T-cell (primary cell): ENCODE results near the gene ADAM10. TPM values are rescaled to one million over a fixed set of nuclear protein-coding genes. Genes with fewer than 3 reads are reported as not detected.
A peak's percentile ranks its signal among the peaks of the same experiment; 100 is the strongest.

Experiments used
- ATAC-seq, 4 experiments: fragments of 200-7000 bp in 3 of 4; fragments of 150-1000 bp in 1 of 4; cut with Tn5 transposase; replicated peaks in 1 of 4; 1 replicate in 3 of 4; 2 replicates in 1 of 4; pipeline ENCODE4 v1.10.0; 2021; ENCODE audit warnings: moderate library complexity in 3 of 4, mild to moderate bottlenecking in 2 of 4, moderate number of reproducible peaks in 1 of 4
- CTCF ChIA-PET, 2 donors: fragments of 300-600 bp; sonication (Branson Sonifier 250); formaldehyde crosslinking; loops; one replicate each; lab custom pipeline; 2022; ENCODE audit warnings: antibody characterized with exemption in 2 of 2; lab: Charles Lee
- POLR2A ChIA-PET, 2 donors: fragments of 300-600 bp; sonication (Branson Sonifier 250); formaldehyde crosslinking; loops; one replicate each; lab custom pipeline; 2022; ENCODE audit warnings: antibody characterized with exemption in 2 of 2; lab: Charles Lee
- DNase-seq, 35 experiments: peaks; one replicate each; pipeline versions ENCODE4 v3.0.0 to v3.0.0-alpha.2; 2013 to 2023
- H3K27ac ChIP-seq: one replicate; pipeline ENCODE4 v1.5.1; 2013; ENCODE audit warnings: low read length
- H3K27me3 ChIP-seq, 2 experiments: replicated peaks in 1 of 2; 1 replicate in 1 of 2; 2 replicates in 1 of 2; pipeline versions ENCODE4 v1.6.1 to v1.7.0; 2013; ENCODE audit warnings: low read length in 1 of 2, mixed read lengths in 1 of 2; ENCODE audit not compliant: control insufficient read depth in 2 of 2, insufficient read depth in 2 of 2; ENCODE audit errors: extremely low read depth in 1 of 2
- H3K36me3 ChIP-seq, 2 donors: 1 replicate in 1 of 2; 2 replicates in 1 of 2; pipeline versions ENCODE4 v1.6.1 to v1.7.0; 2013; ENCODE audit warnings: low read length in 1 of 2; ENCODE audit not compliant: control insufficient read depth in 2 of 2, insufficient read depth in 1 of 2; ENCODE audit errors: extremely low read depth in 1 of 2
- H3K4me1 ChIP-seq, 2 experiments: 1 replicate in 1 of 2; 2 replicates in 1 of 2; pipeline versions ENCODE4 v1.6.1 to v1.7.0; 2013; ENCODE audit warnings: low read length in 2 of 2, mixed read lengths in 1 of 2; ENCODE audit not compliant: insufficient read depth in 2 of 2, control insufficient read depth in 1 of 2; ENCODE audit errors: extremely low read depth in 1 of 2
- H3K4me3 ChIP-seq, 2 donors: 1 replicate in 1 of 2; 2 replicates in 1 of 2; pipeline versions ENCODE4 v1.5.1 to v1.7.0; 2013; ENCODE audit warnings: mild to moderate bottlenecking in 2 of 2, low read length in 1 of 2, moderate library complexity in 1 of 2; ENCODE audit not compliant: control insufficient read depth in 1 of 2; ENCODE audit errors: extremely low read depth in 1 of 2
- H3K9me3 ChIP-seq: 2 replicates; pipeline ENCODE4 v1.7.0; 2013
- H3K27ac Mint-ChIP-seq, 2 donors: one replicate each; pipeline ENCODE4 v1.8.0; 2020 to 2021; ENCODE audit warnings: mild to moderate bottlenecking in 2 of 2, mixed read lengths in 2 of 2
- H3K27me3 Mint-ChIP-seq, 2 donors: one replicate each; pipeline ENCODE4 v1.8.0; 2021 to 2022; ENCODE audit warnings: mixed read lengths in 2 of 2
- H3K36me3 Mint-ChIP-seq: one replicate; pipeline ENCODE4 v1.8.0; 2021; ENCODE audit warnings: mixed read lengths
- H3K4me1 Mint-ChIP-seq, 3 donors: one replicate each; pipeline ENCODE4 v1.8.0; 2020 to 2022; ENCODE audit warnings: mixed read lengths in 3 of 3, mild to moderate bottlenecking in 1 of 3
- H3K4me3 Mint-ChIP-seq, 3 donors: one replicate each; pipeline ENCODE4 v1.8.0; 2020 to 2022; ENCODE audit warnings: mild to moderate bottlenecking in 3 of 3, mixed read lengths in 3 of 3, moderate library complexity in 3 of 3
- H3K9me3 Mint-ChIP-seq, 3 donors: one replicate each; pipeline ENCODE4 v1.8.0; 2020 to 2022; ENCODE audit warnings: mixed read lengths in 3 of 3
- WGBS: methylation state at CpG from one replicate; pipeline ENCODE4 v1.1.5; 2013; ENCODE audit warnings: missing lambda C conversion rate; ENCODE audit not compliant: insufficient coverage; 5-methylcytosine and 5-hydroxymethylcytosine counted together
- total RNA-seq, 35 experiments: library from RNA in 6 of 35; stranded (reverse) in 6 of 35; fragments of 120-200 nt in 1 of 35; gene quantifications; one replicate each; pipeline versions ENCODE4 v1.2.1 to v1.2.4 and lab custom pipeline; 2013 to 2026

ADAM10 gene
- total RNA-seq, 5 donors from 2014 or later (not counting 1 experiment from before 2014, with no cell fraction given), result 99.5 to 146 (median 113) TPM

- Mint-ChIP-seq H3K36me3 (no peaks in the 10 kb centered on the region), H3K9me3 (peaks cover 0 to 4% (median 0%) of the 10 kb centered on the region in 3 donors), H3K4me3 (peak overlapping the region in 1 of 3 donors; percentile 44), H3K27me3 (no peaks in the 10 kb centered on the region), H3K27ac (peak overlapping the region; percentile 21 to 41), H3K4me1 (peaks cover 7 to 12% (median 8%) of the 10 kb centered on the region in 3 donors)
- no peak for DNase-seq
- Histone ChIP-seq H3K36me3 (no peaks in the 10 kb centered on the region), H3K4me1 (peaks cover 0 to 4% of the 10 kb centered on the region in 2 experiments), H3K27me3 (no peaks in the 10 kb centered on the region), H3K9me3 (no peaks in the 10 kb centered on the region), H3K27ac (no peak overlapping the region), H3K4me3 (no peak overlapping the region)
- POLR2A ChIA-PET, result interaction anchor here (0.5 to 0.6 kb wide), 2 partner anchors 153 to 1098 kb away, joined by 4 to 10 read pairs; no protein-coding TSS in a partner anchor
- CTCF ChIA-PET, result no interaction called here
- 95% methylated on average over 9 of the region's 14 CpGs for WGBS
- no peak for ATAC-seq
Observed at GRCh38 chr15:58575045-58575786, 174.3 kb downstream of the ADAM10 start.

- Histone ChIP-seq H3K27ac (no peak overlapping the region), H3K4me1 (peaks cover 0 to 4% of the 10 kb centered on the region in 2 experiments), H3K9me3 (no peaks in the 10 kb centered on the region), H3K4me3 (no peak overlapping the region), H3K27me3 (no peaks in the 10 kb centered on the region), H3K36me3 (no peaks in the 10 kb centered on the region)
- H3K27me3 Mint-ChIP-seq, result no peaks in the 10 kb centered on the region
- DNase-seq, result no peak
- POLR2A ChIA-PET, result interaction anchor here in 1 of 2 donors (0.5 kb wide), 1 partner anchor 1099 kb away, joined by 10 read pairs; no protein-coding TSS in a partner anchor
- peak overlapping the region; percentile 21 to 41 for H3K27ac Mint-ChIP-seq
- H3K4me1 Mint-ChIP-seq, result peaks cover 7 to 12% (median 8%) of the 10 kb centered on the region in 3 donors
- WGBS, result 47% methylated on average over 2 of the region's 4 CpGs
- peaks cover 0 to 5% (median 0%) of the 10 kb centered on the region in 3 donors for H3K9me3 Mint-ChIP-seq
- peak overlapping the region in 1 of 3 donors; percentile 44 for H3K4me3 Mint-ChIP-seq
- no peak for ATAC-seq
- H3K36me3 Mint-ChIP-seq, result no peaks in the 10 kb centered on the region
- CTCF ChIA-PET, result no interaction called here
Observed at GRCh38 chr15:58574631-58575030, 174.9 kb downstream of the ADAM10 start.

GRCh38 chr15:58573270-58573669, 176.2 kb downstream of the ADAM10 start:
- no peaks in the 10 kb centered on the region for H3K36me3 Mint-ChIP-seq
- H3K27ac Mint-ChIP-seq, result no peak overlapping the region
- no peaks in the 10 kb centered on the region for H3K27me3 ChIP-seq
- H3K27me3 Mint-ChIP-seq, result no peaks in the 10 kb centered on the region
- DNase-seq (no peak), ATAC-seq (no peak)
- POLR2A ChIA-PET, result no interaction called here
- H3K4me1 ChIP-seq, result peaks cover under 1 to 4% of the 10 kb centered on the region in 2 experiments
- H3K9me3 ChIP-seq, result no peaks in the 10 kb centered on the region
- no peak overlapping the region for H3K4me3 Mint-ChIP-seq
- H3K4me1 Mint-ChIP-seq, result peaks cover 12 to 18% (median 13%) of the 10 kb centered on the region in 3 donors
- peaks cover 0 to 5% (median 0%) of the 10 kb centered on the region in 3 donors for H3K9me3 Mint-ChIP-seq
- CTCF ChIA-PET, result interaction anchor here in 1 of 2 donors (0.5 kb wide), 1 partner anchor 42 kb away, joined by 3 read pairs; no protein-coding TSS in a partner anchor
- no peak overlapping the region for H3K27ac ChIP-seq
- no CpG with 5 or more reads among the region's 4 CpGs for WGBS
- no peak overlapping the region for H3K4me3 ChIP-seq
- H3K36me3 ChIP-seq, result no peaks in the 10 kb centered on the region

- POLR2A ChIA-PET, result no interaction called here
- H3K36me3 ChIP-seq, result no peaks in the 10 kb centered on the region
- WGBS, result 89% methylated on average over 4 of the region's 4 CpGs
Observed at GRCh38 chr15:58572521-58572920, 177.0 kb downstream of the ADAM10 start.

DNA sequence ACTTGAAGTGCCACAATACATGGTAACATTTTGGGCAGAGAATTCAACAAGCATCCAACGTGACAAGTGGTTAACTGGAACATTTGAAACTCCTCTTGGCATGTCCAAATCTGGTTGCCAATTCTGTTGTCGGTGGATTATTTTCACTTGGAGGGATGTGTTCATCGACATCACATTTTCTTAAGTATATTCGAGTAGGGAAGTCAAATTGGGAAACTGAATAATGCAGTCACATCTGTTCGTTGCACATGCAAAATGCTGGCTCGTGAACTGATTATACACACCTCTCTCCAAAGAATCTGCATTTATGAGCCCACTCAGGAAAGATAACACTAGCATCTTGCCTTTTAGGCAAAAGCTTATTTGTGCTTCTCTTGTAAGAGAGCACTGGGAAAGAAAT, 178.0 kb downstream of the ADAM10 start:
- Mint-ChIP-seq H3K9me3 (peaks cover 0 to 5% (median 0%) of the 10 kb centered on the region in 3 donors), H3K4me3 (no peak overlapping the region), H3K27me3 (no peaks in the 10 kb centered on the region), H3K4me1 (peaks cover 17 to 26% (median 18%) of the 10 kb centered on the region in 3 donors), H3K27ac (no peak overlapping the region), H3K36me3 (no peaks in the 10 kb centered on the region)
- H3K4me3 ChIP-seq, result no peak overlapping the region
- H3K9me3 ChIP-seq, result no peaks in the 10 kb centered on the region
- POLR2A ChIA-PET, result no interaction called here
- 94% methylated on average over 3 of the region's 6 CpGs for WGBS
- DNase-seq (no peak), ATAC-seq (no peak)
- H3K27ac ChIP-seq, result no peak overlapping the region
- CTCF ChIA-PET, result interaction anchor here in 1 of 2 donors (0.6 kb wide), 1 partner anchor 980 kb away, joined by 3 read pairs; no protein-coding TSS in a partner anchor
- peaks cover 4% of the 10 kb centered on the region in 2 experiments for H3K4me1 ChIP-seq
- no peaks in the 10 kb centered on the region for H3K27me3 ChIP-seq
- H3K36me3 ChIP-seq, result no peaks in the 10 kb centered on the region

More at GRCh38 chr15:58572521-58572920, 177.0 kb downstream of the ADAM10 start:
- no peak for DNase-seq
- Histone ChIP-seq H3K9me3 (no peaks in the 10 kb centered on the region), H3K4me1 (peaks cover 4% of the 10 kb centered on the region in 2 experiments), H3K27me3 (no peaks in the 10 kb centered on the region), H3K4me3 (no peak overlapping the region), H3K27ac (no peak overlapping the region)
- Mint-ChIP-seq H3K4me3 (no peak overlapping the region), H3K4me1 (peaks cover 17 to 26% (median 18%) of the 10 kb centered on the region in 3 donors), H3K36me3 (no peaks in the 10 kb centered on the region), H3K9me3 (peaks cover 0 to 5% (median 0%) of the 10 kb centered on the region in 3 donors), H3K27me3 (no peaks in the 10 kb centered on the region), H3K27ac (no peak overlapping the region)
- no peak for ATAC-seq
- CTCF ChIA-PET, result no interaction called here

DNA sequence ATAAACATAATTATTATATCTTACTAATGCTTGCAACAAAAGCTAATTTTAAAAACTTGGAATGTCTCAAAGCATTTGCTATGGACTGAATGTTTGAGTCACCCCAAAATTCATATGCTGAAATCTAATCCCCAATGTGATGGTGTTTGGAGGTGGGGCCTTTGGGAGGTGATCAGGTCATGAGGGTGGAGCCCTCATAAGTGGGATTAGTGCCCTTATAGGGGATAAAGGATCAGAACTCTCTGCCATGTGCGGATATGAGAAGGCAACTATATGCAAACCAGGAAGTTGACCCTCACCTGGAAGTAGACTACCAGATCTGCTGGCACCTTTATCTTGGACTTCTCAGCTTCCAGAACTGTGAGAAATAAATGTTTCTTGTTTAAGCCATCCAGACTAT, 180.1 kb downstream of the ADAM10 start:
- Mint-ChIP-seq H3K4me1 (peaks cover 10 to 16% (median 12%) of the 10 kb centered on the region in 3 donors), H3K4me3 (no peak overlapping the region), H3K27me3 (no peaks in the 10 kb centered on the region), H3K27ac (no peak overlapping the region), H3K9me3 (peaks cover 0 to 5% (median 0%) of the 10 kb centered on the region in 3 donors), H3K36me3 (no peaks in the 10 kb centered on the region)
- no CpG with 5 or more reads among the region's 1 CpG for WGBS
- no peaks in the 10 kb centered on the region for H3K27me3 ChIP-seq
- H3K4me3 ChIP-seq, result no peak overlapping the region
- peaks cover 3 to 4% of the 10 kb centered on the region in 2 experiments for H3K4me1 ChIP-seq
- ATAC-seq (no peak), DNase-seq (no peak)
- H3K36me3 ChIP-seq, result no peaks in the 10 kb centered on the region
- CTCF ChIA-PET, result no interaction called here
- no peak overlapping the region for H3K27ac ChIP-seq
- POLR2A ChIA-PET, result no interaction called here
- no peaks in the 10 kb centered on the region for H3K9me3 ChIP-seq
